Kasumi-1 (cell line): ENCODE results near the gene IRF4.
"Not testable (repeated sequence)": the region's sequence is repeated elsewhere in the genome, so short reads cannot be mapped to it uniquely, and the experiment has no call there.

Experiments used
- DNase-seq, 2 experiments: peaks; one replicate each; lab custom pipeline; 2025; lab: John Stamatoyannopoulos, UW

IRF4 gene

GRCh38 chr6:366389-367297, 24.9 kb upstream of the IRF4 start:
- DNase-seq: no peak

DNA sequence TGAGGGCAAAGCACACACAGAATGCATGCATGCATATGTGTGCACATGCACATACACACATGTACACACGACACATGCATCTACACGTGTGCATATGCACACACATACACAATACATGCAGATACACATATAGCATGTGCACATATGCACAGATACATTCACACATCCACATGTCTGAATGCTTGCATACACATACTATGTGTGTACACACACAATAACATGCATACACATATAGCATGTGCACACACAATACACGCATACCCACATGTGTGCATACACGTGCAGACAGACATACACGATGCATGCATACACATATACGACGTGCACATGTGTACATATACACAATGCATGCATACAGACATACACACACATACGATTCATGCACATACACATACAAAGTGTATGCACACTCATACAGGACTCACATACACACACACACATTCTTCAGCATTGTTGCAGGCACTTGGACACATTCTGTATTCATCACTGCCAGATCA, 24.2 kb upstream of the IRF4 start:
- no peak for DNase-seq

GRCh38 chr6:367891-368630, 23.5 kb upstream of the IRF4 start:
- DNase-seq: no peak

DNA sequence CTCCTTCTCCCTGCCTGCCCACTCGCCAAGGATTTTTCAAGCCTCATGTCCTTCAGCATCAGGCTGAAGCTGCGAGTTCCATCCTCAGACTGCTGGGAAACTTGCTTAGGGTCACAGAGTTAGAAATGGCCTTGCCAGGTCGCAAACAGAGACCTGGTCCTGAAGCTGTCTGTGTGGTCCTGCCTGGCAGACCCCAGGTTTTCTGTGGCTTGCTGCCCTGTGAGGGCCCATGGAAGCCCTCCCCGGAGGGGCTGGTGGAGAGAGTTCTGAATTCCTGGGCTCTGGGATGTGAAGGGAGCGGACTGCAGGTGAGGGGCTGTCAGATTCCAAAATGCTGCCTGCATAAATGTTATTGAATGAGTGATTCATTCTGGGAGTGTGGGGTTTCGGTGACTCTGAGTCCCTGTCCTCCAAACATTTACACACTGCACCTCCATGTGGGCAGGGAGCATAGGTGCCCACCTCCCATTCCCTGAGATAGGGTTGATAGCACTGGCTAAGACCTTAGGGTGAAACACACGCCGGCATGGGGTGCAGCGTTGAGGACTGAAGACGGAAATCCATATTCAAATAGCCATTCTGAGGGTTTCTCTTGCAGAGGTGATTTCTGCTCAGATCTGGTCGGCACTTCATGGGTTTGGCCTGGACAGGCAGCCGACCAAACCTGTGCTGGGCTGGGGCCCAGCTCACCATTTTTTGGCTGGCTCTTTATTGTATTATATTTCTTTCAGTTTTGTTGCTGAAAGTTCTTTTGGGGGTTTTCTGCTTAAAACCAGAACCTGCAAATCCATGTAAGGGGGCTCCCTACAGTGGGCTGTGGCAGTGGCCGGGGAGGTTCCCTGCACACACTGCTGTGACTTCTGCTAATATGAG, 21.8 kb upstream of the IRF4 start:
- DNase-seq: no peak

GRCh38 chr6:370555-370954, 21.0 kb upstream of the IRF4 start:
- no peak for DNase-seq

DNA sequence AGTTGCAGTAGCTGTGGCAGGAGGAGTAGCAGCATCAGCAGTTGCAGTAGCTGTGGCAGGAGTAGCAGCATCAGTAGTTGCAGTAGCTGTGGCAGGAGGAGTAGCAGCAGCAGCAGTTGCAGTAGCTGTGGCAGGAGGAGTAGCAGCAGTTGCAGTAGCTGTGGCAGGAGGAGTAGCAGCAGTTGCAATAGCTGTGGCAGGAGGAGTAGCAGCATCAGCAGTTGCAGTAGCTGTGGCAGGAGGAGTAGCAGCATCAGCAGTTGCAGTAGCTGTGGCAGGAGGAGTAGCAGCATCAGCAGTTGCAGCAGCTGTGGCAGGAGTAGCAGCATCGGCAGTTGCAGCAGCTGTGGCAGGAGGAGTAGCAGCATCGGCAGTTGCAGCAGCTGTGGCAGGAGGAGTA, 19.7 kb upstream of the IRF4 start:
- not testable (repeated sequence) for DNase-seq

DNA sequence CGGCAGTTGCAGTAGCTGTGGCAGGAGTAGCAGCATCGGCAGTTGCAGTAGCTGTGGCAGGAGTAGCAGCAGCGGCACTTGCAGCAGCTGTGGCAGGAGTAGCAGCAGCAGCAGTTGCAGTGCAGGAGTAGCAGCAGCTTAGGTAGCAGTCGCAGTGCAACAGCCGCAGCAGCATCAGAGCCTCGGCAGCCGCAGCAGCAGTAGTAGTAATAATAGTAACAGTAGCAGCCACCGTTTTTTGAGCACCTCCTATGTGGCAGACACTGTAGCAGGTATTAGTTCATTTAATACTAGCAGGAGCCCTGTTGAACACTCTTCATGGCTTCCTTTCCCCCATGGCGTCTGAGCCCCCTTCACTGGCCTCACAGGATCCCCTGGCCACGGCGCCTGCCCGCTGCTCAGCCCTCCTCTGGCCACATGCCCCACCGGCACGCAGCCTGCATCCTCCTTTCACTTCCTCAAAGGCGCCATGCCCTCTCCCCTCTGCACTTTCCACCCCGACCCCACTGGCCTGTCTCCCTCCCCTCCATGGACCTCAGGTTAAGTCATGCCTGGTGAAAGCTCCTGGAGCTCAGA, 19.1 kb upstream of the IRF4 start:
- no peak for DNase-seq

DNA sequence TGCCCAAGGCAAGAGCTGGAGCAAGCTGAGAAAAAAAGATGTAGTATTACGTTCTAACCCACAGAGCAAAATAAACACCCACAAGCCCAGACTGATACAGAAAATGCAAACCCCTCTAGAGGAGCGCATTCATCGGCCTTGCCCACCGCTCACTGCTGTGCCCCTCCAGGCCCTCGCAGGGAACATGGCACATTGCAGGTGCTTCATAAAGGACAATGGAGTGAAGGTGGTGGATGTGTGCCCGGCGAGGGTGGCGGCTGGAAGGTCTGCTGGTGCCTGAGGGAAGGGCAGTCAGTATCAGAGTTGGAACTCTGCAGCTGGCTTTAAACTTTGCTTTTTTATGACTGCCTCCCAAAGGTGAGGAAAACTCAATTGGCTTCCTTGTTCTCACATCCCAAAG, 18.5 kb upstream of the IRF4 start:
- DNase-seq: no peak

- no peak for DNase-seq
Measured at GRCh38 chr6:373773-374724, 17.5 kb upstream of the IRF4 start.

DNA sequence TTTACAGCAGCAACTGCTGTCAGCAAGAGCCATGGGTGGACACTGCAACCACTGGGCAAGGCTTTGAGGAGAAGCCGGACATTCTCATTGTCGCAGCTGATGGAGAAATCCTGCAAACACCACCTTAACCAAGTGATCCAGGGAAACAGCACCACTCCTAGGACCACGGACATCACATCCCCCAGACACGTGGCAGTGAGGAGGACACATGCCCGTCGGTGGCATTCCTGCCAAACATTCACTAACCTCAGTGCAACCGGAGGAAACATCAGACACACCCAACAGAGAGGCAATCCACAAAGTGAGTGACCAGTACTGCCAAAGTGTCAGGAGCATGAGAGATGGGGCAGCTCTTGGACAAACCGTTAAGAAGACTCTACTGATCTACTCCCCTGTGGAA, 16.6 kb upstream of the IRF4 start:
- no peak for DNase-seq

- no peak for DNase-seq
Measured at GRCh38 chr6:376827-377640, 14.5 kb upstream of the IRF4 start.

- DNase-seq: not testable (repeated sequence)
Measured at GRCh38 chr6:377641-378020, 13.9 kb upstream of the IRF4 start.

DNA sequence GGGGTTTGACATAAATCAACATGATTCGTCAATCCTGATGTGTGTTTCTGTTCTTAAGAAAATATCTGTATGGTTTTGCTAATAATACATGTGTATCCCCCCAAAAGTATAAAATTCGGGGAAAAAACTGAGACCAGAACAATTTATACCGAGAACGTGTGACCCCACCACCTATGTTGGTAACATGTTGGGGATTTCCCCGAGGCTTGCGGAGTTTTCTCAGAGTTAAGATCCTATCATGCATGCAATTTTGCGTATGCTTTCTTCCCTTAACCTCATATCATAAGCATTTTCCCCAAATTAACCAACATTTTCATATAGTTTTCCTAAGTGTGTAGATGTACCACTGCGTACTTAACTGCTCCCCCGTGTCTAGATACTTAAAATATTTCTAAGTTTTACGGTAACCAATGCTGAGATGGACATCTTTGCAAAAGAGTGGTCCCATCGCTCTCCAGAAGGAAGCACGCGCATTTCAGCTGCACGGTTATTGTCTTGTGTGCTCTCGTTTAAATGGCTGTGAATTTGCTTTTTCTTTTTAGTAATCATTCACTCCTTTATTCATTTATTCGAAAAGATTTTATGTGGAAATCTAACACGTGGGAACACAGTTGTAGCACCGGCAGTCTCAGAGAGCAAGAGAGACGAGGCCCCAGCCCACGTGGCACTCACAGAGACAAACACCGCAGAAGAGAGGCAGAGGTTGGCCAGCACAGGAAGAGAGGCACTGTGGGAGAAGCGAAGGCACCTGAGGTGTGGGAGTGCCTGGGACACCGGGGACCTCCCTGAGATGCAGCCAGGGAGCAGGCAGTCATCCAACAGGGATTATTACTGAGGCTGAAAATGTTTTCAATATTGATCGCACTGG, 13.2 kb upstream of the IRF4 start:
- DNase-seq: no peak

- no peak for DNase-seq
Measured at GRCh38 chr6:378958-379409, 12.6 kb upstream of the IRF4 start.

DNA sequence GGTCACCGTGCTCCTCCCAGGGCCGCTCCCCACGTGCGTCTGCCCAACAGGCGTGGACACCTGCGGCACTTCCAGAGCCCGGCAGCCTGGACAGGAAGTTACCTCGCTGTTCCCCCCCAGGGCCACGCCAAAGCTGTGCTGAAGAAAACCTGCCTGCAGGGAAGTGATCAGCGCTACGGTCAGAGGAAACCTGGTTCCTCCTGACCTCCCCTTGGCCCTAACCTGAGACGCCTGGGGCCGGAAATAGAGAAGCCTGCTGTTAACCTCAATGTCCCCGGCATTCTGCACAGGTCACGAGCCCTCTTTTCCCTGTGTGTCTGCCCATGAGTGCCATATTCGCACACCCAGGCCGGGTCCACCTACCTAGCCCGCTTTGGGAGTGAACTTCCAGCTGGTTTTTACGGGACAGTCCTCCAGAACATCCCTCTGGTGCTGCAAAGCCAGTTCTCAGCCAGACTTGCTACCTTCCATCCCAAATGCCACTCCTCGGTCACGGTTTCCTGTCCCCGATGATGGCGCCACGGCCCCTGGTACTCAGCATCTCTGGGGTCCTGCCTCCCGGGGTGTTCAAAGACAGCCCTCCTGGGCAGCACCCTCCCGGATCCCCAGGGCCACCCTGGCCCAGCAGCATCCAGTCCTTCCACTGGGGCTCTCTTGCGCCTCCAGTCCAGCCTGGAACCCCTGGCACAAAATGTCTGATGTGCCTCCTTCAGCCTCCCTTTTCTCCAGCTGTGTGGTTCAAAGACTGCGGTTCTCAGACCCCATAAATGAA, 12.0 kb upstream of the IRF4 start:
- no peak for DNase-seq

DNA sequence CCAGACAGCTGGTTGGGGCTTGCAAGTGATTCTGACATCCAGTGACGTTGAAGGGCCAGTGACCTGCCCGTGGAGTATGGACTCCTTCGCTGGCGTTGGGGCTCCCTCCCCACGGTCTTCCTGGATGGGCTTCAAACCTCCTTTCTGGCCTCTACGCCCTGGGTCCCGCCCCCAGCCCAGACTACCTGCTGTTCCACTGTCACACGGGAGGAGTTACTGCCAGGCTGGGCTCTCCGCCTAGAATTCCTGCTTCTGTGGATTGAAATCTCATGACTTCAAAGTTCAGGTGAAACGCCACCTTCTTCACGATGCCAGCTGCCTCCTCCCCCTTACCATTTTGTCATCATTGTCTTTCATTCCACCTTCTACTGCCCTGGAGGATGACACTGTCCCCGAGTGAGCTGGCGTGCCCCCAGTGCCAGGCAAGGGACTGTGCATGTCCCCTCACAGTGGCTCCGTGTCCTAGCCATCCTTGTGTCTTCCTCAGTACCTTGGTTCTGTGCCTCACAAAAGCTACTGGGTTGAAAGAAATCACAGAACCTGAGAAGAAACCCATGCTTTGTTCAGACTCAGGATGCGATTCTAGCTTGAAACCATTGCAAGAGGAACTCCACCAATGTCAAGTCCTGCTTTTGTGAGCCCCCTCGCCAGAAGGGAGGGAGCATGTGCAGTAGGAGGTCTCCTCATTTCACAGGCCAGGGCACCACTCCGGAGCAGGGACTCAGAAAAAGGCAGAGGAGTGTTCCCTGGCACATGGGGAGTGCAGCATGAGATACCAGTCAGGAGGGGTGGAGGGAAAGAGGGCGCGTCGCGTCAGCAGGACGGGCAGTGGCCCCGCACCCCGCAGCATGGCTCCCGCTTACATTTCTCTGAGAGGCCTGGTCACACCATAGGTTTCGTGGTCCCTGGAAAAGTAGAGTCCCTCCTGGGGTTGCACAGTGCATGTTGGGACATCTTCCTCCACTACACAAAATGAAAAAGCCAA, 11.0 kb upstream of the IRF4 start:
- DNase-seq: no peak
